GM19035 (cell line): Measurements from ENCODE around the gene BBS5.
A peak's percentile ranks its signal among the peaks of the same experiment; 100 is the strongest.
"Not testable (repeated sequence)": the region's sequence is repeated elsewhere in the genome, so short reads cannot be mapped to it uniquely, and the experiment has no call there.

Experiments used
- ATAC-seq: cut with Tn5 transposase; IDR thresholded peaks from one replicate; pipeline ENCODE4 v1.9.1; 2021; ENCODE audit not compliant: unreplicated experiment

Gene BBS5

GRCh38 chr2:169479257-169480078, at the start of gene BBS5:
Gene BBS5 (plus strand): TSS chr2:169479494. CDS start chr2:169479554, 60 bp downstream.
- peak; percentile 98 for ATAC-seq

- ATAC-seq: not testable (repeated sequence)
Measured at GRCh38 chr2:169431772-169432171, 47.5 kb upstream of the BBS5 start.

- not testable (repeated sequence) for ATAC-seq
Measured at GRCh38 chr2:169434236-169434635, 45.1 kb upstream of the BBS5 start.

DNA sequence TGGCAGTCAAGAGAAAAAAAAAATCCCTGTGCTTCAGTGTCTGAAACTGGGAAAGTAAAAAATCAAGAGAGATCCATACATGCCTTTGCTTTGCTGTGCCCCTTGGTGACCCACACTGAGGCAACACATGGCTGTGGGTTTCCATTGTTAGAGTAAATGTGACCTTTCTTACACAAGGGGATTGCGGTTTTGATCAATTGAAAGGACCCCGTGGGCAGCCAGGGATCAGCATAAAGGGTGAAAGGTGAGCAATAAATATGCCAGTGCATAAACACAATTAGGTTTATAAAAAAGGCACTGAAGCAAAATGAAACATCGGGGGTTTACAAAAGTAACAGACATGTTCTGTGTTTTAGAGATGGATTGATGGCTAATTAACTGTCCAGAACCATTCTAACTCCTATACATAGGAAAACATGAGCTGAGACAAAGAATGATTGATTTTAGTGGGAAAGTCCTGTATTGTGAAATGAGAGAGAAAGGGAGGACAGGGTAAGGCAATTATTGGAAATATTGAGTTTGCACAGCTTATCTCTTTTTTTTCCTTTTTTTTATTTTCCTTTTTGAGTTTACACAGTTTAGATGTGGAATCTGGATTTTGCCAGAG, 40.7 kb upstream of the BBS5 start:
- no peak for ATAC-seq

DNA sequence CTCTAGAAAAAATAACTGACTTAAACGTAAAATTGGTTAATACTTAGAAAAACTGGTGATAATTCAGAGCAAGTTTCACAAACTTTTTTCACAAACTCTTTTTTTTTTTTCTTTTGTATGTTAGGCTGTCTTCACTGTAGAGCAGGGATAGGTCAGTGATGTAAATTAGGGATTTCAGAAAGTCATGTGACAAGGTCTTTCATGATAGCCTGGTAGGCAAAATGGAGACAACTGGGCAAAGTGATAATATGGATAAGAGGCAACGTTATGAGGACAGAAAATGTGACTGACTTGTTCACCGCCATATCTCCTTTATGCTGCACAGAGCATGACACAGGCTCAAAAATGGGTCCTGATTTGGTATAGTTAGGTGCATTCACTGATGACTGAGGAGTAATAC, 39.4 kb upstream of the BBS5 start:
- no peak for ATAC-seq

- ATAC-seq: no peak
Measured at GRCh38 chr2:169446452-169446851, 32.8 kb upstream of the BBS5 start.

- no peak for ATAC-seq
Measured at GRCh38 chr2:169448316-169448715, 31.0 kb upstream of the BBS5 start.

DNA sequence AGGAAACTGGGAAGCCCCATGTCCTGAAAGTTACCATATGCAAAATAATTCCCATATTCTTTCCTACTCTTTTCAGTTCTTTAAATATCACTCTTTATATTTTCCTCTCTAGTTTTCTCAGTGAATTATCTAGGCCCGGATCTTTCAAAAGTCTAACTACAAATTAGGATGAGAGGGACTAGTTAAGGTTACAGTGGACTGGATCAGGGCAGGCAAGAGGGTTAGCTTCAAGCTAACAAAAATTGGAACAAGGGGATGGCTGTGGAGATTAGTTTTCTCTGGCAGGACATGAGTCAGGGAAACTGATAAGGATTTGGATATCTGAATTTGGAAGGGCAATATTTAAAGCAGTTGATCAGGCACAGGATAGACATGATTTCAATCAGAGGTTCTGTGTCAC, 30.4 kb upstream of the BBS5 start:
- no peak for ATAC-seq

DNA sequence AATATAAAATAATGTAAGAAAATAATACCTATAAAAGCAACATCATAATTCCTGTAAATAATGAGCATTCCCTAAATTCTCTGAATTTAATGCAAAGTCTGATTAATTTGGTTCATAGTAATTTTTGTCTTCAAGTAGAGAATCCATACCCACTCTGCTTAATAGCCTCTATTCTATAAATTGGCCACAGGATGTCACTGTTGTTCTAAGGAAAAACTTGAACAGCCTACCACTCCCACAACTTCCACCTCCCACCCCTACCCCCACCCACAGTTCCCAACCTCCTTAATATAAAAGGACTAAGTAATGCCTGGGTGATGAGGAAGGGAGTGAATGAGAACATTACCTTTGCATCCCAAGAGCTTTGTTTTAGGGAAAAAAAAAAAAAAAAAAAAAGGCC, 27.2 kb upstream of the BBS5 start:
- no peak for ATAC-seq

GRCh38 chr2:169453044-169453443, 26.2 kb upstream of the BBS5 start:
- ATAC-seq: not testable (repeated sequence)

DNA sequence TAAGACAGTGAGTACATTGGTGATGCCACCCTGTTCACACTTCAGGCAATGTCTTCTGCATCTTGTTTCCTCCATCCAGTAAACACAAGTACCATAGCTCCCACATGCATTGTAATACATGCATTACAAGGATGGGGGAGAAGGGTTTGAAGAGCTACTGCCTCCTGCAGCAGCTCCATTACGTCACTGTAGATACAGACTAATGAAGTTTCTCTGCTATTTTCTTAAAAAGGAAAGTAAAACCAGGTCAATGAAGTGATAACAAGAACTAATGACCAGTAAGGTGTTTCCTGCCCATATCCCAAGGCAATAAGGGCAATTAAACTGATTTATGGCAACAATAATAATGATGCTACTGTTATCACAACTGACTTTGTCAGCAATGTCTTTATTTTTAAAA, 18.2 kb upstream of the BBS5 start:
- ATAC-seq: no peak

GRCh38 chr2:169462896-169463695, 16.2 kb upstream of the BBS5 start:
- ATAC-seq: no peak

- ATAC-seq: no peak
Measured at GRCh38 chr2:169464466-169464865, 14.8 kb upstream of the BBS5 start.

GRCh38 chr2:169464882-169465281, 14.4 kb upstream of the BBS5 start:
- no peak for ATAC-seq

- ATAC-seq: no peak
Measured at GRCh38 chr2:169468841-169469240, 10.5 kb upstream of the BBS5 start.

DNA sequence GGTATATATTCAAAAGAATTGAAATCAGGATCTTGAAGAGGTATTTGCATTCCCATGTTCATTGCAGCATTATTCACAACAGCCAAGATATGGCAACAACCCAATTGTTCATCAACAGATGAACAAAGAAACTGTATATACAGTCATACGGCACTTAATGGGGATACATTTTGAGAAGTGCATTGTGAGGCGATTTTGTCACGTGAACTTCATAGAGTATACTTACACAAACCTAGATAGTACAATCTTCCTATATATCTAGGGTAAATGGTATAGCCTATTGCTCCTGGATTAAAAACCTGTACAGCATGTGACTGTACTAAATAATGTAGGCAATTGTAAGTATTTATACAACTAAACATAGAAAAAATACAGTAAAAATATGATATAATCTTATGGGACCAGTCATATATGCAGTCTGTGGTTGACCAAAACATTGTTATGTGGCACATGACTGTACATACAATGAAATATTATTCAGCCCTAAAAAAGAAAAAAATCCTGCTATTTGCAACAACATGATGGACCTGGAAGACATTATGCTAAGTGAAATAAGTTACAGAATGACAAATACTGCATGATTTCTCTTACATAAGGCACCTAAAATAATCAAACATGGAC, 9.2 kb upstream of the BBS5 start:
- ATAC-seq: no peak

DNA sequence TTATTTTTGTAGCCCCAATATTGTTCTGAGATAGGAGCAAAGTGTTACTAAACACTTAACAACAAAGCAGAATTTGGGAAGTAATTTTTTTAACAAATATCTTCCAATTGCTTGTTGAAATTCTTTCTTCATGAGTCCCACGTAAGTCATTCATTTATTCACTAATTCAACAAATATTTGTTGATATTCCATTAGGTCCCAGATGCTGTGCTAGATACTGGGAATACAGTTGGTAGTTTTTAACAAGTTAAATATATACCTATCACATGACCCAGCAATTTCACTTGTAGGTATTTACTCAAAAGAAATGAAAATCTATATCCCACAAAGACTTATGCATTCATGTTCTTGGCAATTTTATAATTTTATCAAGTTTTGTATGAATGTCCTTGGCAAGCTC, 7.0 kb upstream of the BBS5 start:
- ATAC-seq: no peak

DNA sequence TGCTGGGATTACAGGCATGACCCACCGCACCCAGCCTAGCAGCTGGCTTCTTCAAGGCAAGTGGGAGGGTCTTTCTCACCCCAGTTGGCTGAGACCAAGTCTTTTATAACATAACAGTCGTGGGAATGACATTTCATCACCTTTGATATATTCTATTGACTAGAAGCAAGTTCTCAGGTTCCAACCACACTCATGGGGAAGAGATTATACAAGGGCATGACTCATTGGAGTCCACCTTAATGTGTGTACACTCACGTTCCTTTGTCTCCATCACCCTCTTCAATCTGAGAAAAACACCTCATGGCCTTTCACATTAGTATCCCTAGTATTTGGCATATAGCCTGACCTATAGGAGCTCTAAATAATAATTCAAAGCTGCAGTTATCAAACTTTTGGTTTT, 2.8 kb upstream of the BBS5 start:
- no peak for ATAC-seq

GRCh38 chr2:169478339-169478738, 955 bp upstream of the BBS5 start:
- ATAC-seq: no peak

DNA sequence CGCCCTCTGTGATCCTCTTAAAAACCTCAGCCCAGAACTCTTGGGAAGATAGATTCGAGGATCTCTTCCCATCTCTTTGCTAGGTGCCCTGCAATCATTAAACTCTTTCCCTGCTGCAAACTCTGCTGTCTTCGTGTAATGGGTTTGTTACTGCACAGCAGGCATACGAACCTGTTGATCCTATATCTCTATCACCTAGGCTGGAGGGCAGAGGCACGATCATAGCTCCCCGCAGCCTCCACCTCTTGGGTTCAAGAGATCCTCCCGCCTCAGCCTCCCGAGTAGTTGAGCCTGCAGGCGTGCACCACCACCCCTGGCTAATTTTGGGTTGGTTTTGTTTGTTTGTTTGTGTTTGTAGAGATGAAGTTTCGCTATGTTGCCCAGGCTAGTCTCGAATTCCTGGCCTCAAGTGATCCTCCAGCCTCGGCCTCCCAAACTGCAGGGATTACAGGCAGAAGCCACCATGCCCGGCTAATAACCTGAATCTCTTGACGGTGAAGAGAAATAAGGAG, 493 bp upstream of the BBS5 start:
- ATAC-seq: no peak

DNA sequence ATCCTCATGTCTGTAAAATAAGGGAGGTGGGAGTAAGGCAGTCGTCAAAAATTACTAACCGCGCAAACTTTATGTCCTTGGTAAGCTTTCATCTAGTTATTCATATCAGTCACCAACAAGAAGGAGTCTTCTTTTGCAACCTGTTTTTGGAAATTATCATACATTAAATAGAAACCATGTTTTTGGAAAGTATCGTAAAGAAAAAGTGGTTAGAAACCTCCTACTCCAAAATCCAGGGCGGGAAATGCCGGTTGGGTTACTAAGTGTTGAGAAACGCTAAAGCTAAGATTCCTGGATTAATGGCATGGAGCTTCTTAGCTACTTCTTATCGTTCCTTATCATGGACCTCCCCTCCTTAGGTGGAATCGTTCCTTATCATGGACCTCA, 778 bp downstream of the BBS5 start:
- ATAC-seq: peak; percentile 7
